GM19043 (cell line): ENCODE results near the gene LRIG1.
"Not testable (repeated sequence)": the region's sequence is repeated elsewhere in the genome, so short reads cannot be mapped to it uniquely, and the experiment has no call there.

Experiments used
- ATAC-seq: cut with Tn5 transposase; IDR thresholded peaks from one replicate; pipeline ENCODE4 v1.9.1; 2021; ENCODE audit warnings: low read depth; ENCODE audit not compliant: unreplicated experiment

Gene LRIG1

GRCh38 chr3:66427951-66428474 lies 72.8 kb downstream of the LRIG1 start:
- ATAC-seq = no peak

- ATAC-seq = no peak
These were observed 73.5 kb downstream of the LRIG1 start for GRCh38 chr3:66427352-66427751.

- no peak for ATAC-seq
These were observed 74.7 kb downstream of the LRIG1 start for GRCh38 chr3:66426135-66426534.

- no peak for ATAC-seq
These were observed 75.2 kb downstream of the LRIG1 start for GRCh38 chr3:66425576-66426114.

- no peak for ATAC-seq
These were observed 75.8 kb downstream of the LRIG1 start for GRCh38 chr3:66425032-66425431.

- no peak for ATAC-seq
These were observed 77.0 kb downstream of the LRIG1 start for GRCh38 chr3:66423791-66424190.

- not testable (repeated sequence) for ATAC-seq
These were observed 78.9 kb downstream of the LRIG1 start for GRCh38 chr3:66421893-66422292.

- ATAC-seq = not testable (repeated sequence)
These were observed 79.7 kb downstream of the LRIG1 start for GRCh38 chr3:66421144-66421543.

GRCh38 chr3:66419036-66419435 lies 81.8 kb downstream of the LRIG1 start:
- ATAC-seq = no peak

- no peak for ATAC-seq
These were observed 82.3 kb downstream of the LRIG1 start for GRCh38 chr3:66418475-66418931.

- ATAC-seq = no peak
These were observed 84.1 kb downstream of the LRIG1 start for GRCh38 chr3:66416556-66417304.

- ATAC-seq = no peak
These were observed 84.9 kb downstream of the LRIG1 start for GRCh38 chr3:66415867-66416428.

GRCh38 chr3:66414846-66415245 lies 86.0 kb downstream of the LRIG1 start:
- ATAC-seq = no peak

- no peak for ATAC-seq
These were observed 87.6 kb downstream of the LRIG1 start for GRCh38 chr3:66413151-66413751.

- ATAC-seq = no peak
These were observed 88.6 kb downstream of the LRIG1 start for GRCh38 chr3:66411961-66412887.

GRCh38 chr3:66411474-66411873 lies 89.3 kb downstream of the LRIG1 start:
- no peak for ATAC-seq

GRCh38 chr3:66410976-66411375 lies 89.8 kb downstream of the LRIG1 start:
- no peak for ATAC-seq

GRCh38 chr3:66409771-66410754 lies 90.8 kb downstream of the LRIG1 start:
- ATAC-seq = no peak

GRCh38 chr3:66407611-66408218 lies 93.1 kb downstream of the LRIG1 start:
- peak; percentile 79 for ATAC-seq
